ENCODE data around the gene MFRP.

MFRP gene

GRCh38 chr11:119350302-119350701, 3.8 kb upstream of the MFRP start:
- TF ChIP-seq TAF1 (IDR thresholded peaks at IDR 0.05; ENCODE audit: borderline replicate concordance, low read depth, low read length) (no peak), POLR2AphosphoS5 (IDR thresholded peaks at IDR 0.05; ENCODE audit: low read depth, low read length) (no peak), POLR2A (IDR thresholded peaks at IDR 0.05; ENCODE audit: low read depth, low read length) (no peak)
- DNase-seq (ENCODE audit: insufficient read length) (no peak), FAIRE-seq (no peak)

DNA sequence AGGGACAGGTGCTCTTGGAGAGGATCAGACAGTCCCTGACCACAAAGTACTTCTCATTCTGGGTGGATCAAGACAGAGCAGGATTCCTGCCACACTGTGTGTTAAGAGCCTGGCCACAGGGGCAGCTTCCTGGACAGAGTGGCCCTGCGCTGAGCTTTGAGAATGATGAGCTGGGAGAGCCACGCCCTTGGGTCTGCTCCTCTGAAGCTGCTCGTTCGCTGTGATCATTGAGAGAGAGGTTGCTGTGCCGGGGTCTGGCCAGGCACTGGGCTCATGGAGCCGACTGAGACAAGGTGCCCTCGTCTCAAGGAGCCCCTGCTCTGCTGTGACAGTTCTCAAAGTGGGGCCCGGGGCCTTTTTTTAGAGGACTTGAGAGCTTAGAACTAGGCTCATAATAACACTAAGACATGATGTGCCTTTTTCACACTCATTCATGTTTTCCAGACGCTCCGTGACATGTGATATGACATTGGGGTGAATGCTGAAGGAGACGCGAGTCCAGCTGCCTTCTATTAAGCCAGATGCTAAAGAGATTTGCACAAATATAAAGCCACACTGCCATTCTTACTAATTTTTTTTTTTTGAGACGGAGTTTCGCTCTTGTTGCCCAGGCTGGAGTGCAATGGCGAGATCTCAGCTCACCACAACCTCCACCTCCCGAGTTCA, 1.6 kb upstream of the MFRP start:
- no peak for TF ChIP-seq POLR2AphosphoS5 (IDR thresholded peaks at IDR 0.05; ENCODE audit: low read depth, low read length)
- no peak for TF ChIP-seq POLR2A (IDR thresholded peaks at IDR 0.05; ENCODE audit: low read depth, low read length)
- TF ChIP-seq TAF1 (IDR thresholded peaks at IDR 0.05; ENCODE audit: borderline replicate concordance, low read depth, low read length): no peak
- no peak for DNase-seq (ENCODE audit: insufficient read length)
- FAIRE-seq: no peak

GRCh38 chr11:119347242-119347641, 737 bp upstream of the MFRP start:
- TF ChIP-seq POLR2AphosphoS5 (IDR thresholded peaks at IDR 0.05; ENCODE audit: low read depth, low read length) (no peak), POLR2A (IDR thresholded peaks at IDR 0.05; ENCODE audit: low read depth, low read length) (no peak), TAF1 (IDR thresholded peaks at IDR 0.05; ENCODE audit: borderline replicate concordance, low read depth, low read length) (no peak)
- DNase-seq (ENCODE audit: insufficient read length) (no peak), FAIRE-seq (no peak)

- TF ChIP-seq TAF1 (IDR thresholded peaks at IDR 0.05; ENCODE audit: borderline replicate concordance, low read depth, low read length): no peak
- TF ChIP-seq POLR2A (IDR thresholded peaks at IDR 0.05; ENCODE audit: low read depth, low read length): no peak
- TF ChIP-seq POLR2AphosphoS5 (IDR thresholded peaks at IDR 0.05; ENCODE audit: low read depth, low read length): no peak
- DNase-seq (ENCODE audit: insufficient read length): no peak
- FAIRE-seq: no peak
Measured at GRCh38 chr11:119345685-119346084, 820 bp downstream of the MFRP start.

- no peak for DNase-seq (ENCODE audit: insufficient read length)
- TF ChIP-seq POLR2AphosphoS5 (IDR thresholded peaks at IDR 0.05; ENCODE audit: low read depth, low read length): no peak
- no peak for TF ChIP-seq TAF1 (IDR thresholded peaks at IDR 0.05; ENCODE audit: borderline replicate concordance, low read depth, low read length)
- no peak for TF ChIP-seq POLR2A (IDR thresholded peaks at IDR 0.05; ENCODE audit: low read depth, low read length)
- no peak for FAIRE-seq
Measured at GRCh38 chr11:119344291-119345010, 2.1 kb downstream of the MFRP start.

DNA sequence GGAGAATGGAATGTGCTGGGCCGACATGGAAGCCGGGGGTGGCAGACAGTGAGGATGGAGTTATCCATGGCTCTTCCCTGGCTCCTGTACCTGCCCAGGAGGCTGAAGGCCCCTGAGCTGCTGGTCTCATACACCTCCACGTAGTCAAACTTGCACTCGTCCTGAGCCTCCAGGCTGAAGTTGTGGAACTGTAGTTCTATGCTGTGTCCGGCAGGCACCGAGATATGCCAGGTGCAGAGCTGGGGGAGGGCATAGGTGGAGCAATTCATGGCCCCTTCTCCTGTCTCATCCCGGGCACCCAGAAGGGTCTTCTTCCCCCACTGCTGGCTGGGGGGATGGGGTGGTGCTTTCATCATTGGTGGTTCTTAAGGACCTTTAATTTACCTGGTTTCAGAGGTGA, 2.8 kb downstream of the MFRP start:
- no peak for DNase-seq (ENCODE audit: insufficient read length)
- TF ChIP-seq POLR2A (IDR thresholded peaks at IDR 0.05; ENCODE audit: low read depth, low read length) (no peak), TAF1 (IDR thresholded peaks at IDR 0.05; ENCODE audit: borderline replicate concordance, low read depth, low read length) (no peak), POLR2AphosphoS5 (IDR thresholded peaks at IDR 0.05; ENCODE audit: low read depth, low read length) (no peak)
- no peak for FAIRE-seq

DNA sequence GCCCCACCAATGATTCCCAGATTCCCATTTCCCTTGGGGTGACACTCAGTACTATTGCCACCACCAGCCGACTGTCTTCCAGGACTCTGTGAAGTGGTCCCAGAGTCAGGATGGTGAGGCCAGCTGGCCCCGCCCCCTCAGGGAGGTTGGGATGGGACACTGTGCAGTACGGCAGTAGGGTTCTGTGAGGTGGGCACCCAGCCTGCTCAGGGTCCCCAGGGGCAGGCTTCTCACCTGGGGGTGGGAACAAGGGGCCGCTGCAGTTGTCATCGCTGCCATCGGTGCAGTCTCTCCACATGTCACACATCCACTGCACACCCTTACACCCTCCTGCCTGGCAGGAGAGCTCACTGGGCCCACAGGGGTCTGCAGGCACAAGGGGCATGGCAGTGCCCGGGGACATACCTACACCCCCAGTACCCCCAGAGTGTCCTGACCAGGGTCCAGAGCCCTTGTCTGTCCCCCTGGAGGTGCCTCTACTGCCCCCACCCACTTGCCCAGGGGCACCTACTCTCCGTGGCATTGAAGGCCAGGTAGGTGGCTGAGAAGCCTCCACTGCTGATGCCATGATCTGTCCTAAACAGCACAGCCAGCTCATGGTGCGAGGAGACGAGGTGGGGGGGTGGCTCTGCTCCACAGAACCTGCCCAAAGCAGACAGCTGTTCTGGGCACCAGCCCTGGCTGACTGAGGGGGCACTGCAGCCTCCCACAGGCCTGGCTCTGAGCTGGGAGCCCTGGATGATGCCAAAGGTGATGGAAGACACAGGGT, 4.0 kb downstream of the MFRP start:
- TF ChIP-seq TAF1 (IDR thresholded peaks at IDR 0.05; ENCODE audit: borderline replicate concordance, low read depth, low read length): no peak
- no peak for TF ChIP-seq POLR2A (IDR thresholded peaks at IDR 0.05; ENCODE audit: low read depth, low read length)
- TF ChIP-seq POLR2AphosphoS5 (IDR thresholded peaks at IDR 0.05; ENCODE audit: low read depth, low read length): no peak
- FAIRE-seq: no peak
- no peak for DNase-seq (ENCODE audit: insufficient read length)

DNA sequence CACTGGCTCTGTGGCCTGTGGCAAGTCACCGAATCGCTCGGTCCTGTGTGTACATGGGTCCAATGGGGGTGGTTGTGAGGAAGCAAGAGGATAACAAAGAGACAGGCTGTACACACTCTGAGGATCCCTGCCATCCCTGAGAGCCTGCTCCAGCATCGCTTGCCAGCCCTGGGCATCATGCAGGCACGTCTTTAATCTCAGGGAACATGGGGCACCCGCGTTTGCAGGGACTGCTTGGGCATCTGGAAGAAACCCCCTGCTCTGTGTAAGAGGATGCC, 4.5 kb downstream of the MFRP start:
- TF ChIP-seq TAF1 (IDR thresholded peaks at IDR 0.05; ENCODE audit: borderline replicate concordance, low read depth, low read length): no peak
- no peak for TF ChIP-seq POLR2AphosphoS5 (IDR thresholded peaks at IDR 0.05; ENCODE audit: low read depth, low read length)
- no peak for TF ChIP-seq POLR2A (IDR thresholded peaks at IDR 0.05; ENCODE audit: low read depth, low read length)
- DNase-seq (ENCODE audit: insufficient read length): no peak
- FAIRE-seq: no peak

DNA sequence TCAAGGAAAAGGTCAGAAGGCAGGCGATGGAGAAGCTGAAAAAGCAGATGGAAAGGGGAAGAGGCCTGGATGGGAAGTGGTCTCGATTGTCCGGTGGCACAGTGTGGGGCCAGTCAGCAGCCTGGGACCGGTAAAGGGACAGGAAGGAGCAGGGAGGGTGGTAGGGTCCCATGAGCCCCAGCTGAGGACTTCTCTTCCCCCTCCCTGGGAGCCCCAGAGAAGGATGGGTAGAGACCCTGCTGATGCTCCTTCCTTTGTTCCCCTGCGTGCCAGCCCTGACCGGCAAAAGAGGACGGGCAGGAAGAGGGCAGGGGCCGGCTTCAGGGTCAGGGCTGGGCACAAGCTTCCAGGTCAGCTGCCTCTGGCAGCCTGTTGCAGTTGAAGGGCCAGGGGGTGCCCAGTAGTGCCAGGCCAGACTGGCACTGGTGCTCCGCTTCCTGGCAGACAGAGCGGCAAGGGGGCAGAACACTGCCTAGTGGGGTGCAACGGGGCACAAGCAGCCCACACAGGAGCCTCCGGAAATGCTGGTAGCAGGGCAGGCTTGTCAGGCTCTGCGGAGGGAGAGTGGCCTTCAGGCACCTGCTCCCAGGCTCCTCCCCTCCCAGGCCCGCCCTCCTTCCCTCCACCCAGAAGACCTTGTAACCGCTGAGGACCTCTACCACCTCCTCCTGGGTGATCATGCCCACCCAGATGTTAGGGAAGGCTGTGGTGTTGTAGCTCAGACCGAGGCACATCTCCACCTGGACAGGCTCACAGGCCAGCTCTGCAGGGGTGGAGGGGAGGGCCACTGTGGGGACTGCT, 5.1 kb downstream of the MFRP start:
- FAIRE-seq (no peak), DNase-seq (ENCODE audit: insufficient read length) (no peak)
- TF ChIP-seq POLR2AphosphoS5 (IDR thresholded peaks at IDR 0.05; ENCODE audit: low read depth, low read length): no peak
- TF ChIP-seq POLR2A (IDR thresholded peaks at IDR 0.05; ENCODE audit: low read depth, low read length): no peak
- no peak for TF ChIP-seq TAF1 (IDR thresholded peaks at IDR 0.05; ENCODE audit: borderline replicate concordance, low read depth, low read length)

DNA sequence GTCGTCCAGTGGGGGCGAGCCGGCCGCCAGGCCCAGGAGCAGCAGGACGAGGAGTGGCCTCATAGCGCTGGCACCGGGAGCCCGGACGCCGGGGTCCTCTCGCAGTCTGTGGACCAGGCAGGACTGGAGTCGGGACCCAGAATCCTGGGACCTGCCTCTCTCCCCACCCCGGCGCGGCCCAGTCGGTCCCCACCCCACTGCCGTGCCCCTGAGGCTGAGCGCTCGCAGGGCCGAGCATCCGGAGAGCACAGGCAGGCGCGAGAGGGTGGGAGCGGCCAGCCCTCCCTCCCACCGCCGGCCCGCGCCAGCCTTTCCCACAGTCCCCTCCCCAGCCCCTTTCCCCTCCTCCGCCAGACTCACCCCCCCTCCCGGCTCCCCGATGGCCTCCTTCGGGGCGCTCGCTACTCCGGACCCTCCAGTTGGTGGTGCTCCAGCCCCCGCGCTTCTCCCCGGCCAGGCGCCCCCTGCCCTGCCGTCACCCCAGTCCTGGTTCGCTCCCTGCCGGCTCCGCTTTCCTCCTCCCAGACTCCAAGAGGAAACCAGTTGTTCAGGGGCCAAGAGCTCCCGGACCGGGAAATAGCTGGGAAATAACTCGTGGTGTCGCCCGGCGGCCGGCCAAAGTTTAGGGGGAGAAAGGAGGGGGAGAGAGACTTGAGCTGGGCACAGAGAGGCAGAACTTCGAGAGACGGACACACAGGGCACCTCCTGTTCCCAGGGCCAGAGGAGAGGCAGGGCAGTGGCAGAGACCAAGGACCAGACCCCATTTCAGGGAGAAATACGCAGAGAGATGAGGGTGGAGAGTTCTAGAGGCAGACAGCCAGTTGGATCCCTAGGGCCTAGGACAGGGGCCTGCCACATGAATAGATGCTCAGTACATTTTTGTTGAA, 5.9 kb downstream of the MFRP start, which contains the start of gene C1QTNF5:
C1QTNF5 (minus strand) TSS at position 549 of the 887 bp plus-strand sequence; CDS start at position 63, 486 bp downstream.
- FAIRE-seq: no peak
- DNase-seq (ENCODE audit: insufficient read length): no peak
- TF ChIP-seq TAF1 (IDR thresholded peaks at IDR 0.05; ENCODE audit: borderline replicate concordance, low read depth, low read length): no peak
- no peak for TF ChIP-seq POLR2A (IDR thresholded peaks at IDR 0.05; ENCODE audit: low read depth, low read length)
- TF ChIP-seq POLR2AphosphoS5 (IDR thresholded peaks at IDR 0.05; ENCODE audit: low read depth, low read length): no peak
